TTC549 (cell line): ENCODE measurements around the gene KIAA0753.
"Not testable (repeated sequence)": the region's sequence is repeated elsewhere in the genome, so short reads cannot be mapped to it uniquely, and the experiment has no call there.

Source experiments
- FAIRE-seq: peaks from 2 replicates; lab custom pipeline; 2012; peaks lifted over from hg19 to GRCh38; lab: Jason Lieb, UNC

The KIAA0753 gene

GRCh38 chr17:6596941-6597340 is 43.6 kb downstream of the KIAA0753 start:
- no peak for FAIRE-seq

GRCh38 chr17:6596511-6596910 is 44.0 kb downstream of the KIAA0753 start:
- FAIRE-seq = no peak

- FAIRE-seq = no peak
Observed at GRCh38 chr17:6596081-6596480, 44.4 kb downstream of the KIAA0753 start.

GRCh38 chr17:6593371-6593770 is 47.1 kb downstream of the KIAA0753 start:
- FAIRE-seq = not testable (repeated sequence)

GRCh38 chr17:6592173-6592572 is 48.3 kb downstream of the KIAA0753 start:
- FAIRE-seq = no peak

GRCh38 chr17:6591599-6592158 is 48.8 kb downstream of the KIAA0753 start:
- FAIRE-seq = no peak

- FAIRE-seq = no peak
Observed at GRCh38 chr17:6589266-6589946, 51.1 kb downstream of the KIAA0753 start.

- no peak for FAIRE-seq
Observed at GRCh38 chr17:6588165-6588564, 52.3 kb downstream of the KIAA0753 start.

GRCh38 chr17:6587310-6587709 is 53.2 kb downstream of the KIAA0753 start:
- no peak for FAIRE-seq

- no peak for FAIRE-seq
Observed at GRCh38 chr17:6583411-6583810, 57.1 kb downstream of the KIAA0753 start.

- FAIRE-seq = no peak
Observed at GRCh38 chr17:6580625-6581024, 59.9 kb downstream of the KIAA0753 start.

- no peak for FAIRE-seq
Observed at GRCh38 chr17:6578491-6578890, 62.0 kb downstream of the KIAA0753 start.

GRCh38 chr17:6577686-6578263 is 62.7 kb downstream of the KIAA0753 start:
- FAIRE-seq = no peak

GRCh38 chr17:6576038-6576785 is 64.3 kb downstream of the KIAA0753 start:
- no peak for FAIRE-seq

- FAIRE-seq = no peak
Observed at GRCh38 chr17:6575596-6575988, 64.9 kb downstream of the KIAA0753 start.

GRCh38 chr17:6574687-6575595 is 65.6 kb downstream of the KIAA0753 start:
- no peak for FAIRE-seq

GRCh38 chr17:6573982-6574686 is 66.4 kb downstream of the KIAA0753 start:
- FAIRE-seq = no peak

- FAIRE-seq = not testable (repeated sequence)
Observed at GRCh38 chr17:6573495-6573894, 67.0 kb downstream of the KIAA0753 start.

- no peak for FAIRE-seq
Observed at GRCh38 chr17:6572972-6573370, 67.5 kb downstream of the KIAA0753 start.

GRCh38 chr17:6571452-6571781 is 69.1 kb downstream of the KIAA0753 start:
- no peak for FAIRE-seq

- no peak for FAIRE-seq
Observed at GRCh38 chr17:6570731-6571451, 69.6 kb downstream of the KIAA0753 start.
